Measurements from ENCODE around the gene SLC17A2.

DNA sequence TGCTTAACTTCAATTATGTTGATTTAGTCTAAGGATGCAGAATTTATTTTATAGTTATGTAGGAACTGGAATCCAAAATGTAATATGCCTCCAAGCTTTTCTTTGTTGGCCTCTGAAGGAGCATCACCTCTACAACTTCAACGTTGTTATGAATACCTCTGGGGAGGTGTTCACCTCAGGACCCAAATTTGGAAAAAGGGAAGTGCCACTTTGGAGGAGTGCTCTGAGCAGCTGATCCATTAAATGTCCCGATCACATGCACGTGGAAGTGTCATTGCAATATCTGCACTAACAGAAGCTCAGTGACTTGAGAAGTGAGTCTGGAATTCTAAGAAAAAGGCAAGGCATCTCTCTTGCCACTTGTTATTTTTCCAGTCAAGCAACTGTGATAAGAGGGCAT lies 34.2 kb downstream of the SLC17A2 start:
- TF ChIP-seq ZNF274 (IDR thresholded peaks at IDR 0.05; ENCODE audit: low read depth, low read length) = no peak
- TF ChIP-seq YY1 (IDR thresholded peaks at IDR 0.05; ENCODE audit: insufficient read depth, insufficient read length) = no peak
